H1 (cell line): ENCODE measurements around the gene MMP25.

Source experiments
- ASH2L ChIP-seq: fragments of 200-600, 300-600 bp; sonication (generic); IDR thresholded peaks from one replicate; pipeline ENCODE4 v1.7.1; 2017; ENCODE audit warnings: low read length
- ATF2 ChIP-seq: IDR thresholded peaks from 2 replicates; pipeline ENCODE4 v1.6.1; 2012; ENCODE audit warnings: low read length, inconsistent platforms
- CREB1 ChIP-seq: IDR thresholded peaks from 2 replicates; pipeline ENCODE4 v1.6.1; 2012; ENCODE audit warnings: inconsistent platforms
- CTCF ChIP-seq, 3 experiments: IDR thresholded peaks; 1 replicate in 2 of 3; 2 replicates in 1 of 3; pipeline versions ENCODE4 v1.5.1 to v1.6.1; 2011; ENCODE audit warnings: low read length in 3 of 3, mild to moderate bottlenecking in 3 of 3, inconsistent platforms in 2 of 3, low read depth in 1 of 3, moderate library complexity in 1 of 3; ENCODE audit not compliant: insufficient read depth in 1 of 3; ENCODE audit errors: control extremely low read depth in 1 of 3
- EP300 ChIP-seq, 2 experiments: IDR thresholded peaks; 1 replicate in 1 of 2; 2 replicates in 1 of 2; pipeline ENCODE4 v1.6.1; 2011 to 2012; ENCODE audit warnings: low read depth in 2 of 2, low read length in 2 of 2, mild to moderate bottlenecking in 2 of 2, borderline replicate concordance in 1 of 2, inconsistent platforms in 1 of 2, moderate library complexity in 1 of 2
- EZH2 ChIP-seq: fragments of 200-600 bp; sonication (generic); IDR thresholded peaks from 2 replicates; pipeline ENCODE4 v1.7.1; 2012; ENCODE audit warnings: low read depth, mild to moderate bottlenecking, moderate library complexity, low read length, inconsistent platforms; ENCODE audit not compliant: severe bottlenecking
- GABPA ChIP-seq: IDR thresholded peaks from 2 replicates; pipeline ENCODE4 v1.6.1; 2011; ENCODE audit warnings: mild to moderate bottlenecking, low read length, moderate library complexity, borderline replicate concordance; ENCODE audit not compliant: insufficient read depth
- JUN ChIP-seq: IDR thresholded peaks from 2 replicates; pipeline ENCODE4 v1.6.1; 2011; ENCODE audit warnings: low read depth, mild to moderate bottlenecking, improper control_type of control experiment, low read length
- POLR2A ChIP-seq, 2 experiments: IDR thresholded peaks; 1 replicate in 1 of 2; 2 replicates in 1 of 2; pipeline ENCODE4 v1.6.1; 2011; ENCODE audit warnings: low read depth in 2 of 2, low read length in 2 of 2, mild to moderate bottlenecking in 2 of 2; ENCODE audit errors: control extremely low read depth in 1 of 2
- POLR2AphosphoS5 ChIP-seq: IDR thresholded peaks from 2 replicates; pipeline ENCODE4 v1.6.1; 2011; ENCODE audit warnings: low read depth, low read length
- SIN3A ChIP-seq, 2 experiments: IDR thresholded peaks in 1 of 2; conservative IDR thresholded peaks in 1 of 2; 2 replicates each; pipeline ENCODE4 v1.6.1; 2011 to 2012; ENCODE audit warnings: low read length in 2 of 2, improper control_type of control experiment in 1 of 2, low read depth in 1 of 2, mild to moderate bottlenecking in 1 of 2
- SP2 ChIP-seq: IDR thresholded peaks from 2 replicates; pipeline ENCODE4 v1.6.1; 2012; ENCODE audit warnings: mild to moderate bottlenecking, low read length, inconsistent platforms
- TBP ChIP-seq: IDR thresholded peaks from 2 replicates; pipeline ENCODE4 v1.6.1; 2011; ENCODE audit warnings: low read depth, low read length, improper control_type of control experiment
- TF ChIP-seq, protein P1 (sequence below): IDR thresholded peaks from 2 replicates; pipeline ENCODE4 v1.6.1; 2012; ENCODE audit warnings: inconsistent platforms

DNA sequence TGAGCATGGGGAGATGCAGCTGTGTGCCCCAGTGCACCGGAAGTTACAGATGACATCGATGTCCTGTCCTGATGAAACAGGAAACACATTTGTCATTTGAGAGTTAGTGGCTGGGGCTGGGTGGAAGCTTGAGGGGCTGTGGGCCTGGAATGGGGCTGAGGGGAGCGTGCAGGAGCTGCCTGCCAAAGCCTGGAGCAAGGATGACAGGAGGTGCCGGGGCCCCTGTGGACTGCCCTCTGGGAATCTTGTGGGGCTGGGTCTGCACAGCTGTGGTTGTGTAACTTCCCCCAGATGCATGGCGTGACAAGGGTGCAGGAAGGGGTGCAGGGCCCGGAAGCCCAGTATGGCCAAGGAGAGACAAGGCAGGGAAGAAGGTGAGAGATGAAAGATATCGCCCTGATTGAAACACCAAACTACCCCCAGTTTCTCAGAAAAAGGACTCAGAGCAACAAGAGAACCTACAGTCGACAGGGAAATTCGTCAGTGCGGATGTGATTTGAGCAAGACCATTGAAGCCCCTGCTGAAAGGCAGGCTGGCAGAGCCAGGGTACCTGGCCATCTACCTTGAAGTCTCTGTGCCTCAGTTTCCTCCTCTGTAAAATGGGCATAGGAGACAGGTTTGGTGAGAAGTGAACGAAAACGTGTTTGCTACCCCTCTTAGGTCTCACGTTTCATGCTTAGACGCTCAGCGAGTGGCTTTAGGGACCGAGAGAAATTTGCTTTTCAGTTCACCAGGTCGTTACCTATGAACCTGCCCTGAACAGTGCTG lies 8.8 kb downstream of the MMP25 start:
- TF ChIP-seq POLR2A (IDR thresholded peaks at IDR 0.05; ENCODE audit: control extremely low read depth in 1 of 2, low read depth in 2 of 2, low read length in 2 of 2) (no peak), CTCF (IDR thresholded peaks at IDR 0.05; ENCODE audit: control extremely low read depth in 1 of 3, insufficient read depth in 1 of 3, low read depth in 1 of 3, low read length in 3 of 3) (no peak), ASH2L (no peak), POLR2AphosphoS5 (no peak), EP300 (IDR thresholded peaks at IDR 0.05; ENCODE audit: borderline replicate concordance in 1 of 2, low read depth in 2 of 2, low read length in 2 of 2) (no peak), EZH2 (no peak), GABPA (no peak), ATF2 (no peak), SP2 (no peak), SIN3A (conservative IDR thresholded peaks at IDR 0.05 in 1 of 2, IDR thresholded peaks at IDR 0.05 in 1 of 2; ENCODE audit: low read depth in 1 of 2, low read length in 2 of 2) (no peak), JUN (no peak), CREB1 (no peak), TBP (no peak)
- TF ChIP-seq, protein P1, sequence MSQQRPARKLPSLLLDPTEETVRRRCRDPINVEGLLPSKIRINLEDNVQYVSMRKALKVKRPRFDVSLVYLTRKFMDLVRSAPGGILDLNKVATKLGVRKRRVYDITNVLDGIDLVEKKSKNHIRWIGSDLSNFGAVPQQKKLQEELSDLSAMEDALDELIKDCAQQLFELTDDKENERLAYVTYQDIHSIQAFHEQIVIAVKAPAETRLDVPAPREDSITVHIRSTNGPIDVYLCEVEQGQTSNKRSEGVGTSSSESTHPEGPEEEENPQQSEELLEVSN, result no peak
